Activated T-cell treated with anti-CD3 and anti-CD28 coated beads for 1 hour (primary cell): Measurements from ENCODE around the gene HCN2.
A peak's percentile ranks its signal among the peaks of the same experiment; 100 is the strongest.
"Not testable (repeated sequence)": the region's sequence is repeated elsewhere in the genome, so short reads cannot be mapped to it uniquely, and the experiment has no call there.

Source experiments
- DNase-seq: peaks from one replicate; pipeline ENCODE4 v3.0.0-alpha.2; 2020; ENCODE audit warnings: low read depth

Gene HCN2

DNA sequence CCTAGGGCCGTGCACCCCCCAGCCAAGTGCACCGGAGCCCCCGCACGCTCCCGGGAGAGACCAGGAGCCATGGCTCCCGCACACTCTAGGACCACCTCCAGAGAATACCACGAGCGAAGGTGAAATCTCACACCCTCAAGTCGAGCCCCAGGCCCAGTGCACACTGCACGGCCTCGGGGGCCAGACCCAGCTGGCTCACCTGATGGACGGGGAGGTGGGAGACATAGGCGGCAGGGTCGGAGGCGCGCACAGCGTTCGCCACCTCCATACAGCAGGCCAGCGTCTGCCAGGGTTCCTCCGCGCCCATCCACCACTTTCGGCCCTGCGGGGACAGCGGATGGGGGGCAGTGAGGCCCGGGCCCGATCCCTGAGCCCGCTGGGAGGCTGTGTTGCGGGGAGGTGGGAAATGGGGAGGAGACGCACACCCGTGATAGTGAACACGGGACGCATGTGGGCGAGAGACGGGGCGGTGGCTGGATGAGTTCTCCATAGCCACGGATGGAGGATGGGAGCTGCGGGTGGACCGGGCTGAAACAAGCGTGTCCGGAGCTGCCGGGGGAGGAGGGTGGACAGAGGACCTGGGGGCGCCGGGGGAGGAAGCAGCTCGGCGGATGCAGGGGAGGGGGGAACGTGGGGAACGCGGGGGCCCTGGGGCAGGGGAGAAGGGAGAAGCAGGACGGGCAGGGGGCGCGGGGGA, 30.6 kb downstream of the HCN2 start:
- no peak for DNase-seq

GRCh38 chr19:621191-621590, 31.5 kb downstream of the HCN2 start:
- DNase-seq = not testable (repeated sequence)

DNA sequence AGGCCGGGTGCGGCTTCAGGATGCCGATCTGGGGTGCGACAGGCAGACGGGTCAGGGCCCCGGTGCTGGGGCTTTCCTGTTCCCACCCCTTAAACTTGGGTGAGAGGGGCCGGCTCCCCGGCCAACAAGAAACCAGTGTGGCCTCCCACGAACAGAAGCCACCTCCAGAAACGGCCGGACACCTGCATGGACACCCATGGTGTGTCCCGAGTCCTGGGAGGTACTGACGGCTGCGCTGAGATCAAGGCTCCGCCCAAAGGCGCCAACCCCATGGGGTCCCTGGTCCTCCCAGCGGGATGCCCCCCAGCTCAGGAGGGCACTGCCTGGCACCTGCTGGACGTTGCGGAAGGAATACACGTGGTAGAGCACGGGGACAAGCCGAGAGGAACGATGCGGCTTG, 32.1 kb downstream of the HCN2 start:
- DNase-seq = no peak

DNA sequence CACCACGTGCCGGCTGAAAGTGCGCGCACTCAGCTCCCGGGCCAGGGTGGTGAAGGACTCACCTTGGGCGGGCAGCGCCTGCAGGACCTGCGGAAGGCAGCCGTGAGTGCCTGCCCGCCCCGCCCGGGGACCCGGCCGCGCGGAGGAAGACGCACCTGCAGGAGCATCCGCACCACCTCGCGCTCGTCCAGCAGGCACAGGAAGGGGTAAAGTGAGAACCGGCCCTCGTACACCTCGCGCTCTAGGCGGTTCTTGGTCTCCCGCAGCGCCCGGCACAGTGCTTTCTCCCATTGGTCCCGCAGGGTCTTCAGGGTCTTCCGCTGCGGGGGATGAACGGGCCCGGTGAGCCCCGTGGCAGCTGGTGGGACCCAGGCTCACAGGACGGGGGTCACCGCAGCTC, 33.0 kb downstream of the HCN2 start:
- DNase-seq = no peak

GRCh38 chr19:623175-623916, 33.7 kb downstream of the HCN2 start:
- DNase-seq = no peak

DNA sequence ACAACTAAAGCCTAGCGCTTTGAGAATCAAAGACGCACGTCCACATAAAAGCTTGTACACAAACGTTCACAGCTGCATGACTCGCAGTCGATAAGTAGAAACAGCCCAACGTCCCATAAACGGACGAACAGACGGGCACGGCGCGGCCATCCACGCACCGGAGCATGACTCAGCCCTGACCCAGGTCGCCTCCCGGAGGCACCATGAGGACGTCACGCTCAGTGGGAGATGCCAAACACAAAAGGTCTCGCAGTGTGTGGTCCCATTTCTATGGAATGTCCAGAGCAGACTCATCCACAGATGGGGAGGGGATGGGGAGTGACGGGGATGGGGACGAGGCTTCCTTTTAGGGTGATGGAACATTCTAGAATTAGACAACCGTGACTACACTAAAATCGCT, 34.3 kb downstream of the HCN2 start:
- no peak for DNase-seq

- no peak for DNase-seq
Measured at GRCh38 chr19:624433-625109, 34.9 kb downstream of the HCN2 start.

DNA sequence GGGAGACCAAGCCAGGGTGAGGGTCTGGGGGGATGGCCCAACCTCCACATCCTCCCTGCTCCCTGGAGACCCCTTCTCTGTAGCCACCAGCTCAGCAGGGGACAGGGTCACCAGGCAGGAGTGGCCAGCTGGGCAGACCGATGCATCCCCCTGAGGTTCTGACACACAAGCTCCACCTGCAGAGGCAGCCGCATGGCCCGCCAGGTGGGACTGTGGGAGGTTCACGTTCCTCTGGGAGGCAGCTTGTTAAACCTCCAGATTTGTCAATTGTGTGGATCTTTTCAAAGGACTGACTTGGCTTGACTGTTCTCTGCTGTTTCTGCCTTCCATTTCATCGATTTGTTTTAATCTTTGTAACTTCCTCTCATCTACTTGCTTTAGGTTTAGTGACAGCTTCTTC, 35.6 kb downstream of the HCN2 start:
- DNase-seq = no peak

DNA sequence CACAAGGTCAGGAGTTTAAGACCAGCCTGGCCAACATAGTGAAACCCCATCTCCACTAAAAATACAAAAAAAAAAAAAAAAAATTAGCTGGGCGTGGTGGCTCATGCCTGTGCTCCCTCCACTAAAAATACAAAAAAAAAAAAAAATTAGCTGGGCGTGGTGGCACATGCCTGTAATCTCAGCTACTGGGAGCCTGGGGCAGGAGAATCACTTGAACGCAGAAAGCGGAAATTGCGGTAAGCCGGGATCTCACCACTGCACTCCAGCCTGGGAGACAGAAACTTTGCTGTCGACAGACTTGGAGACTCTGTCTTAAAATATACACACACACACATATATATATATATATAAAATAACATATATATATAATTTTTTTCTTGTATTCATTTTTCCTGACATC, 36.9 kb downstream of the HCN2 start:
- DNase-seq = not testable (repeated sequence)

- no peak for DNase-seq
Measured at GRCh38 chr19:628168-628567, 38.5 kb downstream of the HCN2 start.

DNA sequence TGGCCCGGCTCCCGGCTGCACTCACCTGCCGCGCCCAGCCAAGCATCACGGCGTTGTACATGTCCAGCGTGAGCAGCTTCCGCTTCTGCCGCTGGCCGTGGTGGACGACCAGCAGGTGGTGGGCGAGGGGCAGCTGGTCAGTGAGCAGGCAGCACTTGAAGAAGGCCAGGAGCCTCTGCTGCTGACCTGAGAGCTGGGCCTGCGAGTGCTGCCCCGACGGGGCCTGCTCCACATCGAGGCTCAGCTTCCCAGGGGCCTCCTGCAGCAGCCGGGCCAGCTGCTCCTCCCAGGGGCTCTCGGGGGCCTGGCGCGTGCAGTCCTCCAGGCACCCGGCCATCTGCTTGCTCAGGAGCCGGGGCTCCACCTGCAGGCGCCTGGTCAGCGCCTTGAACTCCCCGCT, 39.8 kb downstream of the HCN2 start:
- DNase-seq = not testable (repeated sequence)

DNA sequence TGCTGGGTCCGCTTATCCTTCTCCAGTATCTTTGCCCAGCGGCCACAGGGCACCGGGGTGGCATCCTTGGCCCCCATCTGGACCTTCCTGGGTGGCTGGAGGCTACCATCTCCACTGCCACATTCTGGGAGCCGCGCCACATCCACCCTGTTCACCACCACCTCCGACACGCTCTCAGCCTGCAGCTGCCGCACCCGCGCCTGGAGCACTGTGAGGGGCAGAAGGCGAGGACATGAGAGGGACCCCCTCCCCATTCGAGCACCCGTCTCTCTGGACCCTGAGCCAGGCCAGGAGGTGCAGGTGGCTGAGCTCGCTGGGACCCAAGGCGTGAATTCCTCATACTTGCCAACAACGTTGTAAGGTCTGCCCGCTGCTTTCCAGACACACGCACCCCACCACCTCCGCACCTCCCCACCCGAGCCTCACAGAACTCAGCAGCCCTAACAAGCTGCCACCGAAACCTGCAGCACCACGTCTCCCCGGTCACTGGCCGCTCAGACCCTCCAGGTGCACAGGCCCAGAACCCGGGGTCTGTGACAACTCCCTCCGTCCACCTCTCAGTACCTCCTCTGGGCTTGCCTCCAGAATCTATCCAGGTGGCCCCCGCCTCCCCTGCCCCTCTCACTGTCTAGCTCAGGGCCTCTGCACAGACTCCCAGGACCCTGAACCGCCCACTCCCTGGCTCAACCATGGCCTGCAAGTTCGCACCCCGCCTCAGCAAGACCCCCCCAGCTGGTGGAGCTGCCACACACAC, 40.5 kb downstream of the HCN2 start:
- no peak for DNase-seq

DNA sequence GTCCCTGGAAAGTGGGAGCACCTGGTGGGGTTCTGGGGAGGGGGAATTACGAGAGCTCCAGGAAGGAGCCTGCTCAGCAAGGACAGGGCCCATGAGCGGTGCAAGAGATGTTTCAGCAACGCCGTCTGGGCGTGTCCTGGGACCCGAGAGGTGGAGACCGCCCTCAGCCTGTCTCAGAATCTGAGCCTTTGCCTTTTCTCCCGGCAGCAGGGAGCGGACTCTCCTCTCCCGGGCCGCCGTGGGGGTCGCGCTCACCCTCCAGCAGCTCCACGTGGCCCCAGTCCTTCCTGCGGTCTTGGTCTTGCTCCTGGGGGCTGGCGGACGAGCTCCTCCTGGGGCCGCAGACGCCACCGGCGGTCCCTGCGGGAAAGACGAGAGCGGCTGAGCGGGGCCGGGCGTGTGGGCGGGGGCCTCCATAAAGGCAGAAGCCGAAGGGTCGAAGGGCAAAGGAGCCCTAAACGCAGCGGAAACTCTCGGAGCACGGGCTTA, 42.9 kb downstream of the HCN2 start:
- no peak for DNase-seq

DNA sequence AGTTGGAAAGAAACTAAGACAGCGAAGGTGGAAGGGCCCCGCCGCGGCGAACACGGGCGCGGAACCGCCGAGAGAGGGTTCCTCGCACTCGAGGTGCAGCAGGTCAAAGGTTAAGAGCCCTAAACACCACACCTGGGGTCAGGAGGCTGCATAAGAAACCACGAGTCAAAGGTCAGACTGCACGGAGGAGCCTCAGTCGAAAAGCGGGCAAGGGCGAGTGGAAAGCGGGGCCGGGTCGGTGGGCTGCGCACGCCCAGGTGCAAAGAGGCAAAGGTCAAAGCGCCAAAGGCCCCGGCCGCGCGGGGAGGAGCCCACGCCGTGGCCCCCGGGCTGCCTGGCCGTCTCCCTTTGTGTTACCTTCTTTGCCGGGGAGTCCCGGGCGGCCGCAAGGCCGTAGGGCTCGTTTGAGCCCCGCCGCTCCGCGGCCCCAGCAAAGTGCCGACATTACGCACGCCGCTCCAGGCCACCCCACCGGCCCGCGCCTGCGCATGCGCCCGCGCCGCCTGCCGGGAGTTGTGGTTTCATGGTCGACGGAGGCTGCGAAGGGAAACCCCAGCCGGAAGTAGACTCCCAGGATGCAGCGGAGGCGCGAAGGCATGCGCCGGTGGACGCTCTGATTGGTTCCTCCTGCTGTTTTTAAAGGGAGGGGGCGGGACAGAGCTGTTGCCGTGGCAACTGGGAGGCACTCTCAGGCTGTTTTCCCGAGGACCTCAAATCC, 43.5 kb downstream of the HCN2 start, which contains the start of gene POLRMT:
TSS of gene POLRMT (minus strand) at position 470 of the 718 bp plus-strand sequence. CDS start at position 445, 25 bp downstream.
- DNase-seq = peak; percentile 92

GRCh38 chr19:633786-634639, 44.3 kb downstream of the HCN2 start:
- DNase-seq = no peak

DNA sequence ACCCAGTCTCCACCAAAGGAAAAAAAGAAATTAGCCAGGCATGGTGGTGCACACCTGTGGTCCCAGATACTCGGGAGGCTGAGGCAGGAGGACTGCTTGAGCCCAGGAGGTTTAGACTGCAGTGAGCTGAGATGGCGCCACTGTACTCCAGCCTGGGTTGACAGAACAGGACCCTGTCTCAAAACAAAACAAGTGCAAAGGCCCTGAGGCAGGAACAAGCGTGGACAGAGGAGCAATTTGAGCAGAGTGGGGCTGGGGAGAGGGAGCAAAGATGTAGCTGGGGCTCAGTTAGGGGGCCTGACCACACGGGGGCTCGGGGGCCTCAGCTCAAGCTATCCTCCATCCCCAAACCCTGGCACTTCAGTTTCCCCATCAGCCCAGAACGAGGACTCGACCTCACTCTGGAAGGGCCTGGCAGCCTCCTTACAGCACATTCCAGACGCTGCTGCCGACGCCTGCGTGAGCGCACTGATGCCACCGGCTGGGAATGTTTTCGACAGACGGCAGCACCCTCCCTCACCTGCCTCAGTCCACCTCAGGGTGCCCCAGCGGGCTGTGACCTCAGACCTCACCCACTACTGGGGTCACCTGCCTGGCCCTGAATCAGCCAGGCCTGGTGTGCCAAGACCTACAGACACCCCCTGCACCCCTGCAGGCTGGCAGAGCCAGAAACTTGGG, 45.4 kb downstream of the HCN2 start:
- no peak for DNase-seq

DNA sequence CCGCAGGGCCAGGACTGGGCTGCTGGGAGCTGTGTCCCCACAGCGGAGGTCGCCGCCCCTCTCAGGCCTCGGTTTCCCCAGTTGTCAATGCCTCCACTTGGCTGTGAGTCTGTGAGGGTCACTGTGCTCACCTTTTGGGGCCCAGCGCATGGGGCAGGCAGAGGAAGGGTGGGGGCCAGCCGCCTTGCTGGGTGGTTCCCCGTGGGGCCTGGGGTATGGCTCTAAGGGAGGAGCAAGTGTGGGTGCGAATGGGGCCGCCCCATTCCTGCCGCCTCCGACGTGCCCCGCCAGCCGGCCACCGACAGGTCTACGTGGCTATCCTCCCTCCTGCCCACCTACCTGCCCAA, 49.2 kb downstream of the HCN2 start:
- DNase-seq = no peak

DNA sequence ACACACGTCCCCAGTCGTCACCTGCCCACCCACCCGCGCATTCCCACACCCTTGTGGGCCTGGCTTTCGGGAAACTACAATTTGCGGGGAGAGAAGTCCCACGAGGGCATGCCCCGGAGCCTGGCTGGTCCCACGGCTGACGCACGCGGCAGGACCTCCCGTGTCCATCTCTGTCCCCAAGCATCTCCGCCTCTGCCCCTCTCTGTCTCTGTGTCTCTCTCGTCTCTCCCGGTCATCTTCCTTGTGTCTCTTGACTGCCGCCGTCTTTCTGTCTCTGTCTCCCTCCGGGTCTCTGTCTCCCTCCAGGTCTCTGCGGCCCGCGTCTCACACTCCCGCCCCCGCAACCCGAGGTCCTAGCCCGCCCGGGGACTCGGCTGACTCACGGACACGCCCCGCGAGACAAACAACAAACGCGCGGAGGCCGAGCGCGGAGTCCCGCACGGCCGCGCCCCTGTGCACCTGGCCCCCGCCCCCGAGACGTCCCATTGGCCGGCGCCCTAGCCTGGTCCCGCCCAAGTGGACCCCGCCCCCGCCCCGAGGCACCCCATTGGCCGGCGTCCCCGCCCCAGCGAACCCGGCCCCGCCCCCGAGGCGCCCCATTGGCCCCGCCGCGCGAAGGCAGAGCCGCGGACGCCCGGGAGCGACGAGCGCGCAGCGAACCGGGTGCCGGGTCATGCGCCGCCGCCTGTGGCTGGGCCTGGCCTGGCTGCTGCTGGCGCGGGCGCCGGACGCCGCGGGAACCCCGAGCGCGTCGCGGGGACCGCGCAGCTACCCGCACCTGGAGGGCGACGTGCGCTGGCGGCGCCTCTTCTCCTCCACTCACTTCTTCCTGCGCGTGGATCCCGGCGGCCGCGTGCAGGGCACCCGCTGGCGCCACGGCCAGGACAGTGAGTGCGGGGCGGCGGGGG, 49.8 kb downstream of the HCN2 start, which contains the start of gene FGF22:
TSS of gene FGF22 (plus strand) at position 627 of the 908 bp plus-strand sequence. CDS start at position 674, 47 bp downstream.
- DNase-seq = peak; percentile 97

DNA sequence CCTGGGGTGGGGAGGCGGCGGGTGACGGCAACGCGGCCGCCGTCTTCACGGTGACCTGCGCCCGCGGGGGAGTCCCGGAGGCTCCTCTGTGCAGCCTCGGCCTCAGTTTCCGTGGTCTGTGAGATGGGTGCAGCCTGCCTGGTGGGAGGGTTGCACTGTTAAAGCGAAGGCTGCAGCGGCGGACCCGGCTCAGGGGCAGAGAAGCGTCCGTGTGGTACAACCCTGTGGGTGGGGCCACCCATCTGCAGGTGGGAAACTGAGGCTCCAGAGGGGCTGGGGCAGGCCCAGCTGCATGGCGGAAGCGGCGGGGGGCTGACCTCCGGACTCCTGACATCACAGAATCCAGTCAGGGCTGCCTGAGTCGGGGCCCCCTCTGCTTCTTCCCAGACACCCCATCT, 50.5 kb downstream of the HCN2 start:
- DNase-seq = no peak
